HCT116 (cell line): ENCODE data around the gene CCS. TPM values are rescaled to one million over a fixed set of nuclear protein-coding genes. Genes with fewer than 3 reads are reported as not detected.

Experiments
- ATAC-seq: fragments of 200-7000 bp; cut with Tn5 transposase; 2 replicates; pipeline ENCODE4 v1.9.1; 2020; ENCODE audit warnings: mild to moderate bottlenecking, moderate library complexity
- BruUV-seq: library from RNA; stranded (reverse); fragments of 400-500 nt; replicated peaks from 2 replicates; lab custom pipeline; 2021; lab: Mats Ljungman, UMichigan
- CTCF ChIA-PET: fragments of 300-600 bp; sonication (Branson Sonifier 250); formaldehyde crosslinking; loops from one replicate; lab custom pipeline; 2021; ENCODE audit warnings: antibody characterized with exemption; lab: Charles Lee
- POLR2A ChIA-PET: fragments of 300-600, 350-600 bp; sonication (Branson Sonifier 250); formaldehyde crosslinking; loops from one replicate; lab custom pipeline; 2021; ENCODE audit warnings: antibody characterized with exemption; lab: Charles Lee
- RAD21 ChIA-PET, 2 experiments: fragments of 300-600 bp; sonication (Branson Sonifier 250); formaldehyde crosslinking; loops; one replicate each; lab custom pipeline; 2023; ENCODE audit warnings: low total read pairs in 2 of 2; ENCODE audit not compliant: uncharacterized antibody in 2 of 2, unreplicated experiment in 2 of 2, low non-redundant PET in 1 of 2; lab: Charles Lee
- DNase-seq: peaks from one replicate; pipeline ENCODE4 v3.0.0-alpha.2; 2010; ENCODE audit warnings: low read depth, low spot score
- H2AFZ ChIP-seq: fragments of 200-600 bp; shearing (Covaris generic), sonication (generic); 2 replicates; pipeline ENCODE4 v1.6.1; 2017; ENCODE audit warnings: low read depth, mixed run types, mixed read lengths, antibody characterized with exemption, low read length; ENCODE audit not compliant: poor library complexity, severe bottlenecking
- H3K27ac ChIP-seq: 2 replicates; pipeline ENCODE4 v1.5.1; 2012; ENCODE audit warnings: low read depth, low read length
- H3K27me3 ChIP-seq: fragments of 200-600 bp; sonication (generic); 2 replicates; pipeline ENCODE4 v1.6.1; 2016; ENCODE audit warnings: mixed run types, low read length, mixed read lengths; ENCODE audit not compliant: insufficient read depth
- H3K36me3 ChIP-seq, 2 experiments: fragments of 200-500 bp in 1 of 2; fragments of 200-600 bp in 1 of 2; sonication (Bioruptor generic) in 1 of 2; sonication (generic) in 1 of 2; 2 replicates each; pipeline versions ENCODE4 v1.5.1 to v1.6.1; 2014 to 2016; ENCODE audit warnings: low read length in 2 of 2, inconsistent platforms in 1 of 2, mixed read lengths in 1 of 2, mixed run types in 1 of 2; ENCODE audit not compliant: insufficient read depth in 2 of 2, control insufficient read depth in 1 of 2
- H3K4me1 ChIP-seq, 2 experiments: fragments of 200-600 bp in 1 of 2; sonication (generic) in 1 of 2; 2 replicates each; pipeline versions ENCODE4 v1.5.1 to v1.6.1; 2012 to 2017; ENCODE audit warnings: low read length in 2 of 2, inconsistent platforms in 1 of 2, mild to moderate bottlenecking in 1 of 2, mixed read lengths in 1 of 2, mixed run types in 1 of 2, moderate library complexity in 1 of 2; ENCODE audit not compliant: insufficient read depth in 2 of 2, control insufficient read depth in 1 of 2
- H3K4me2 ChIP-seq: fragments of 200-600 bp; sonication (generic); 2 replicates; pipeline ENCODE4 v1.6.1; 2017; ENCODE audit warnings: mixed run types, low read length, mixed read lengths
- H3K4me3 ChIP-seq, 2 experiments: fragments of 200-600 bp in 1 of 2; sonication (generic) in 1 of 2; replicated peaks in 1 of 2; 2 replicates each; pipeline ENCODE4 v1.5.1; 2011 to 2016; ENCODE audit warnings: low read length in 2 of 2, control low read depth in 1 of 2, low read depth in 1 of 2, mild to moderate bottlenecking in 1 of 2, mixed read lengths in 1 of 2, mixed run types in 1 of 2
- H3K79me2 ChIP-seq: fragments of 200-600 bp; sonication (generic); 2 replicates; pipeline ENCODE4 v1.6.1; 2017; ENCODE audit warnings: mild to moderate bottlenecking, mixed run types, low read length, moderate library complexity, mixed read lengths; ENCODE audit not compliant: insufficient read depth
- H3K9ac ChIP-seq: fragments of 200-600 bp; sonication (generic); 2 replicates; pipeline ENCODE4 v1.6.1; 2016; ENCODE audit warnings: low read length, mixed read lengths
- H3K9me2 ChIP-seq: fragments of 200-600 bp; sonication (generic), shearing (Covaris generic); 2 replicates; pipeline ENCODE4 v1.6.1; 2017; ENCODE audit warnings: mixed run types, mild to moderate bottlenecking, moderate library complexity; ENCODE audit not compliant: insufficient read depth
- H3K9me3 ChIP-seq, 2 experiments: fragments of 200-500 bp in 1 of 2; fragments of 200-600 bp in 1 of 2; sonication (Bioruptor generic) in 1 of 2; sonication (generic) in 1 of 2; 2 replicates each; pipeline ENCODE4 v1.6.1; 2014 to 2017; ENCODE audit warnings: low read length in 2 of 2, mixed read lengths in 2 of 2, inconsistent platforms in 1 of 2, low read depth in 1 of 2, mild to moderate bottlenecking in 1 of 2, mixed run types in 1 of 2, moderate library complexity in 1 of 2; ENCODE audit not compliant: control insufficient read depth in 1 of 2, insufficient read depth in 1 of 2
- H4K20me1 ChIP-seq: fragments of 200-600 bp; sonication (generic), shearing (Covaris generic); 2 replicates; pipeline ENCODE4 v1.6.1; 2017; ENCODE audit warnings: mixed run types, mild to moderate bottlenecking, moderate library complexity; ENCODE audit not compliant: insufficient read depth
- CBX3 ChIP-seq: IDR thresholded peaks from 2 replicates; pipeline ENCODE4 v1.6.1; 2012; ENCODE audit warnings: low read depth
- CEBPB ChIP-seq: IDR thresholded peaks from 2 replicates; pipeline ENCODE4 v1.6.1; 2012; ENCODE audit warnings: low read depth
- EGR1 ChIP-seq: IDR thresholded peaks from 2 replicates; pipeline ENCODE4 v1.6.1; 2012; ENCODE audit warnings: low read depth
- ELF1 ChIP-seq: IDR thresholded peaks from 2 replicates; pipeline ENCODE4 v1.6.1; 2012; ENCODE audit warnings: low read depth, borderline replicate concordance
- EZH2 ChIP-seq: fragments of 200-600 bp; sonication (generic); IDR thresholded peaks from 2 replicates; pipeline ENCODE4 v1.6.1; 2017; ENCODE audit warnings: antibody characterized with exemption, mixed run types
- FOSL1 ChIP-seq: IDR thresholded peaks from 2 replicates; pipeline ENCODE4 v1.6.1; 2012; ENCODE audit warnings: low read depth
- JUND ChIP-seq: IDR thresholded peaks from 2 replicates; pipeline ENCODE4 v1.6.1; 2012
- POLR2A ChIP-seq: IDR thresholded peaks from 2 replicates; pipeline ENCODE4 v1.7.0; 2011; ENCODE audit warnings: borderline replicate concordance; ENCODE audit not compliant: insufficient read depth, insufficient read length; ENCODE audit errors: extremely low read depth
- POLR2AphosphoS5 ChIP-seq: IDR thresholded peaks from 2 replicates; pipeline ENCODE4 v1.6.1; 2011; ENCODE audit warnings: mild to moderate bottlenecking, low read depth, low read length, moderate library complexity
- RAD21 ChIP-seq: IDR thresholded peaks from 2 replicates; pipeline ENCODE4 v1.6.1; 2012; ENCODE audit warnings: low read depth, mild to moderate bottlenecking
- SIN3A ChIP-seq: IDR thresholded peaks from 2 replicates; pipeline ENCODE4 v1.6.1; 2012; ENCODE audit warnings: low read depth
- SRF ChIP-seq: IDR thresholded peaks from 2 replicates; pipeline ENCODE4 v1.6.1; 2012; ENCODE audit warnings: low read depth
- YY1 ChIP-seq: IDR thresholded peaks from 2 replicates; pipeline ENCODE4 v1.6.1; 2011; ENCODE audit warnings: low read length, low read depth, moderate library complexity, mild to moderate bottlenecking; ENCODE audit not compliant: insufficient replicate concordance; ENCODE audit errors: extremely low read depth
- ZBTB33 ChIP-seq: IDR thresholded peaks from 2 replicates; pipeline ENCODE4 v1.6.1; 2011; ENCODE audit warnings: mild to moderate bottlenecking, low read length, moderate library complexity; ENCODE audit not compliant: insufficient replicate concordance; ENCODE audit errors: extremely low read depth
- ZFX ChIP-seq: fragments of 450-650 bp; IDR thresholded peaks from 2 replicates; pipeline ENCODE4 v1.6.1; 2017
- ZNF274 ChIP-seq: fragments of 200-500 bp; sonication (Bioruptor generic); IDR thresholded peaks from 2 replicates; pipeline ENCODE4 v1.6.1; 2014; ENCODE audit warnings: mild to moderate bottlenecking, low read depth, low read length, inconsistent platforms
- intact Hi-C: fragments of 100-400 bp; cut with micrococcal nuclease; formaldehyde crosslinking; loops from 2 replicates; pipeline ENCODE4 v1.10.0; 2022
- total RNA-seq: library from RNA; stranded (reverse); gene quantifications from one replicate; pipeline ENCODE4 v1.2.1, GENCODE V29; 2021; ENCODE audit not compliant: unreplicated experiment
- TF ChIP-seq, protein P1 (sequence below): IDR thresholded peaks from 2 replicates; pipeline ENCODE4 v1.6.1; 2012
- TF ChIP-seq, protein P2 (sequence below), 3 experiments: fragments of 200-600 bp in 1 of 3; sonication (generic) in 1 of 3; IDR thresholded peaks in 2 of 3; conservative IDR thresholded peaks in 1 of 3; 2 replicates each; pipeline ENCODE4 v1.5.1; 2012 to 2017; ENCODE audit warnings: low read depth in 2 of 3, low read length in 2 of 3, antibody characterized with exemption in 1 of 3, borderline replicate concordance in 1 of 3, control low read depth in 1 of 3, mild to moderate bottlenecking in 1 of 3, mixed read lengths in 1 of 3, mixed run types in 1 of 3, moderate library complexity in 1 of 3; ENCODE audit not compliant: insufficient read depth in 1 of 3
- TF ChIP-seq, protein P3 (sequence below): IDR thresholded peaks from 2 replicates; pipeline ENCODE4 v1.6.1; 2012

Gene CCS
- total RNA-seq, 1 experiment from 2014 or later = 40.6 TPM

DNA sequence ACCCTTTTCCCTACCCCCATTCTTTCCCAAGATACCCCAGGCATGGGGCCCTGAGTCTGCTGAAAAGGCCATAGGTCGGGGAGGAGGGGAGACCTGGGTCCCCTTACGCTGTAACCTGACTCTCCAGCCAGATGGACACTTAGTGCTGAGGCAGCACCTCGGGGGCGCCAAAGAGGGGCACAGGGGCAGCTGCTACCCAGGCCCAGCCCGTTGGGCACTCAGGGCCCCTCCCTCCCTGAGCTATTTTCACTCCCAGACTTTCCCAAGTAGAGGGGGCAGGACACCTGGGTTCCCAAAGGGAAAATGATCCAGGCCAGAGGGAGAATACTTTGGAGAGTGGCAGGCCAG, 45.3 kb upstream of the CCS start:
- no peaks in the 10 kb centered on the region for H3K9me2 ChIP-seq
- no peaks in the 10 kb centered on the region for H3K36me3 ChIP-seq
- ATAC-seq (no peak), DNase-seq (no peak)
- no peaks in the 10 kb centered on the region for H4K20me1 ChIP-seq
- H3K27ac ChIP-seq = no peak overlapping the region
- H3K4me3 ChIP-seq = no peak overlapping the region
- H3K4me2 ChIP-seq = no peak overlapping the region
- peaks cover 0 to 12% of the 10 kb centered on the region in 2 experiments; a peak in 2 of 4 replicates for H3K4me1 ChIP-seq
- H3K9ac ChIP-seq = no peak overlapping the region
- POLR2A ChIA-PET = no interaction called here
- no peaks in the 10 kb centered on the region for H3K27me3 ChIP-seq
- no peaks in the 10 kb centered on the region for H3K79me2 ChIP-seq
- CTCF ChIA-PET = no interaction called here
- no peaks in the 10 kb centered on the region for H3K9me3 ChIP-seq
- TF ChIP-seq ZNF274 (no peak), JUND (no peak), RAD21 (no peak), YY1 (no peak), CBX3 (no peak), FOSL1 (no peak), ELF1 (no peak), EGR1 (no peak), ZFX (no peak), SIN3A (no peak), ZBTB33 (no peak), POLR2AphosphoS5 (no peak), SRF (no peak), EZH2 (no peak), POLR2A (no peak), CEBPB (no peak)
- TF ChIP-seq, protein P1, sequence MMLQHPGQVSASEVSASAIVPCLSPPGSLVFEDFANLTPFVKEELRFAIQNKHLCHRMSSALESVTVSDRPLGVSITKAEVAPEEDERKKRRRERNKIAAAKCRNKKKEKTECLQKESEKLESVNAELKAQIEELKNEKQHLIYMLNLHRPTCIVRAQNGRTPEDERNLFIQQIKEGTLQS = no peak
- TF ChIP-seq, protein P2, sequence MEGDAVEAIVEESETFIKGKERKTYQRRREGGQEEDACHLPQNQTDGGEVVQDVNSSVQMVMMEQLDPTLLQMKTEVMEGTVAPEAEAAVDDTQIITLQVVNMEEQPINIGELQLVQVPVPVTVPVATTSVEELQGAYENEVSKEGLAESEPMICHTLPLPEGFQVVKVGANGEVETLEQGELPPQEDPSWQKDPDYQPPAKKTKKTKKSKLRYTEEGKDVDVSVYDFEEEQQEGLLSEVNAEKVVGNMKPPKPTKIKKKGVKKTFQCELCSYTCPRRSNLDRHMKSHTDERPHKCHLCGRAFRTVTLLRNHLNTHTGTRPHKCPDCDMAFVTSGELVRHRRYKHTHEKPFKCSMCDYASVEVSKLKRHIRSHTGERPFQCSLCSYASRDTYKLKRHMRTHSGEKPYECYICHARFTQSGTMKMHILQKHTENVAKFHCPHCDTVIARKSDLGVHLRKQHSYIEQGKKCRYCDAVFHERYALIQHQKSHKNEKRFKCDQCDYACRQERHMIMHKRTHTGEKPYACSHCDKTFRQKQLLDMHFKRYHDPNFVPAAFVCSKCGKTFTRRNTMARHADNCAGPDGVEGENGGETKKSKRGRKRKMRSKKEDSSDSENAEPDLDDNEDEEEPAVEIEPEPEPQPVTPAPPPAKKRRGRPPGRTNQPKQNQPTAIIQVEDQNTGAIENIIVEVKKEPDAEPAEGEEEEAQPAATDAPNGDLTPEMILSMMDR (IDR thresholded peaks at IDR 0.05 in 2 of 3, conservative IDR thresholded peaks at IDR 0.05 in 1 of 3; ENCODE audit: borderline replicate concordance in 1 of 3, insufficient read depth in 1 of 3, low read depth in 2 of 3, low read length in 2 of 3) = no peak
- TF ChIP-seq, protein P3, sequence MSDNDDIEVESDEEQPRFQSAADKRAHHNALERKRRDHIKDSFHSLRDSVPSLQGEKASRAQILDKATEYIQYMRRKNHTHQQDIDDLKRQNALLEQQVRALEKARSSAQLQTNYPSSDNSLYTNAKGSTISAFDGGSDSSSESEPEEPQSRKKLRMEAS = no peak
- RAD21 ChIA-PET = no interaction called here
- no peak overlapping the region for H2AFZ ChIP-seq
- no TSS peak for BruUV-seq
- intact Hi-C loops = no loop called here
